GM12878 (cell line): ENCODE measurements around the gene CDH4. TPM values are rescaled to one million over a fixed set of nuclear protein-coding genes. Genes with fewer than 3 reads are reported as not detected.

Experiments
- ATAC-seq: fragments of 200-7000 bp; cut with Tn5 transposase; 3 replicates; pipeline ENCODE4 v1.9.1; 2020; ENCODE audit warnings: mild to moderate bottlenecking, moderate library complexity
- BruUV-seq: library from RNA; stranded (reverse); fragments of 400-500 nt; replicated peaks from 2 replicates; lab custom pipeline; 2021; lab: Mats Ljungman, UMichigan
- CTCF ChIA-PET: fragments of 300-600 bp; sonication (Branson Sonifier 250); formaldehyde crosslinking; extraction: SDS; loops from one replicate; lab custom pipeline; 2021; ENCODE audit warnings: inconsistent platforms; lab: Yijun Ruan, JAX
- POLR2A ChIA-PET: fragments of 350-600 bp; formaldehyde crosslinking; extraction: SDS; loops from one replicate; lab custom pipeline; 2021; ENCODE audit warnings: inconsistent platforms; lab: Charles Lee
- RAD21 ChIA-PET: fragments of 300-600 bp; sonication (Branson Sonifier 250); formaldehyde crosslinking; loops from one replicate; lab custom pipeline; 2023; ENCODE audit warnings: antibody characterized with exemption; ENCODE audit not compliant: unreplicated experiment; lab: Charles Lee
- SMC1A ChIA-PET: fragments of 300-600 bp; sonication (Branson Sonifier 250); formaldehyde crosslinking; loops from one replicate; lab custom pipeline; 2023; ENCODE audit not compliant: unreplicated experiment, uncharacterized antibody; lab: Charles Lee
- DNase-seq: peaks from one replicate; pipeline ENCODE4 v3.0.0-alpha.2; 2011; ENCODE audit warnings: low read depth, low spot score
- FAIRE-seq: peaks from 3 replicates; lab custom pipeline; 2011; peaks lifted over from hg19 to GRCh38; lab: Jason Lieb, UNC
- H2AFZ ChIP-seq: 2 replicates; pipeline ENCODE4 v1.6.0; 2011; ENCODE audit warnings: low read depth, low read length, control low read depth; ENCODE audit not compliant: control insufficient read depth
- H3K27ac ChIP-seq: 2 replicates; pipeline ENCODE4 v1.5.1; 2011; ENCODE audit warnings: control low read depth; ENCODE audit not compliant: control insufficient read depth, insufficient read depth
- H3K27me3 ChIP-seq, 2 experiments: replicated peaks in 1 of 2; 2 replicates each; pipeline versions ENCODE4 v1.6.0 to v1.6.1; 2011; ENCODE audit warnings: low read length in 1 of 2; ENCODE audit not compliant: control insufficient read depth in 2 of 2, insufficient read depth in 2 of 2
- H3K36me3 ChIP-seq, 2 experiments: 2 replicates each; pipeline ENCODE4 v1.5.1; 2011; ENCODE audit warnings: low read length in 1 of 2; ENCODE audit not compliant: control insufficient read depth in 2 of 2, insufficient read depth in 2 of 2
- H3K4me1 ChIP-seq: 2 replicates; pipeline ENCODE4 v1.6.1; 2011; ENCODE audit warnings: mild to moderate bottlenecking, low read length, moderate library complexity, mixed read lengths; ENCODE audit not compliant: control insufficient read depth, insufficient read depth
- H3K4me2 ChIP-seq: 2 replicates; pipeline ENCODE4 v1.6.0; 2011; ENCODE audit warnings: control low read depth; ENCODE audit not compliant: control insufficient read depth, insufficient read depth
- H3K4me3 ChIP-seq: fragments of 200-600 bp; sonication (generic); 2 replicates; pipeline ENCODE4 v1.5.1; 2016
- H3K79me2 ChIP-seq: 2 replicates; pipeline ENCODE4 v1.6.0; 2011; ENCODE audit warnings: low read length; ENCODE audit not compliant: control insufficient read depth, insufficient read depth
- H3K9ac ChIP-seq: 2 replicates; pipeline ENCODE4 v1.8.0; 2011; ENCODE audit warnings: low read length, control low read depth, mixed read lengths; ENCODE audit not compliant: control insufficient read depth, insufficient read depth
- H3K9me3 ChIP-seq: replicated peaks from 3 replicates; pipeline ENCODE4 v1.5.1; 2011; ENCODE audit warnings: mild to moderate bottlenecking, low read length; ENCODE audit not compliant: control insufficient read depth, insufficient read depth
- H4K20me1 ChIP-seq: 2 replicates; pipeline ENCODE4 v1.6.0; 2011; ENCODE audit not compliant: control insufficient read depth, insufficient read depth
- FOXM1 ChIP-seq: IDR thresholded peaks from 2 replicates; pipeline ENCODE4 v1.6.1; 2012; ENCODE audit warnings: low read depth, mild to moderate bottlenecking, inconsistent platforms, low read length, moderate library complexity
- GATAD2B ChIP-seq: fragments of 450-650 bp; conservative IDR thresholded peaks from 2 replicates; pipeline ENCODE4 v1.6.1; 2017; ENCODE audit warnings: low read depth, mild to moderate bottlenecking, moderate library complexity
- MXI1 ChIP-seq: fragments of 150-350 bp; IDR thresholded peaks from 2 replicates; pipeline ENCODE4 v1.6.1; 2011; ENCODE audit warnings: low read depth, mild to moderate bottlenecking, inconsistent platforms, low read length, improper control_type of control experiment
- SPI1 ChIP-seq: IDR thresholded peaks from 2 replicates; pipeline ENCODE4 v1.6.1; 2011; ENCODE audit warnings: low read depth, mild to moderate bottlenecking, low read length, moderate library complexity, borderline replicate concordance; ENCODE audit not compliant: insufficient read depth
- TAF1 ChIP-seq: IDR thresholded peaks from 2 replicates; pipeline ENCODE4 v1.6.1; 2011; ENCODE audit warnings: mild to moderate bottlenecking, low read depth, low read length, borderline replicate concordance
- ZNF217 ChIP-seq: fragments of 450-650 bp; IDR thresholded peaks from 2 replicates; pipeline ENCODE4 v1.6.1; 2017; ENCODE audit warnings: antibody characterized with exemption, mild to moderate bottlenecking
- ZSCAN29 ChIP-seq: fragments of 450-650 bp; IDR thresholded peaks from 2 replicates; pipeline ENCODE4 v1.6.1; 2017; ENCODE audit warnings: mild to moderate bottlenecking, moderate library complexity
- WGBS: methylation state at CpG from one replicate; pipeline ENCODE4 v1.1.6; 2016; ENCODE audit warnings: low lambda C conversion rate; ENCODE audit not compliant: insufficient replicate concordance, insufficient coverage; ENCODE audit errors: missing lambda C conversion rate; 5-methylcytosine and 5-hydroxymethylcytosine counted together
- in situ Hi-C: fragments of 300-500 bp; cut with MboI; formaldehyde crosslinking; loops from 9 replicates; pipeline ENCODE4 v1.14.3; 2018; ENCODE audit warnings: mixed read lengths
- intact Hi-C: fragments of 100-400 bp; cut with micrococcal nuclease; formaldehyde crosslinking; loops from one replicate; pipeline ENCODE4 v1.14.2; 2022; ENCODE audit not compliant: unreplicated experiment
- polyA plus RNA-seq, 11 experiments: library from polyadenylated mRNA; depleted of rRNA in 4 of 11; unstranded in 6 of 11; stranded (reverse) in 5 of 11; fragments of >200 nt; fragmentation: Nextera tagmentation in 4 of 11; fragmentation: Illumina TruSeq in 1 of 11; extraction: Ambion mirVana in 4 of 11; extraction: Trizol in 1 of 11; gene quantifications; 1 replicate in 1 of 11; 2 replicates in 10 of 11; pipeline versions ENCODE4 v1.2.1 to v1.2.3, GENCODE V29; 2011 to 2016; ENCODE audit warnings: inconsistent platforms in 2 of 11, missing spikeins in 2 of 11, low read depth in 1 of 11
- total RNA-seq, 4 experiments: library from RNA; depleted of rRNA in 3 of 4; stranded (reverse); fragments of >200 nt in 3 of 4; fragmentation: Illumina TruSeq in 1 of 4; extraction: Trizol in 1 of 4; gene quantifications; 2 replicates each; pipeline versions ENCODE4 v1.2.1 to v1.2.3, GENCODE V29; 2013 to 2021
- TF ChIP-seq, protein P1 (sequence below): fragments of 450-650 bp; IDR thresholded peaks from 2 replicates; pipeline ENCODE4 v1.6.1; 2018; ENCODE audit warnings: borderline replicate concordance, mild to moderate bottlenecking; ENCODE audit not compliant: partially characterized antibody

The CDH4 gene
- total and polyA plus RNA-seq, 10 of the 15 experiments (the other 5 are each of a cell fraction or from before 2014, with no cell fraction given): not detected

DNA sequence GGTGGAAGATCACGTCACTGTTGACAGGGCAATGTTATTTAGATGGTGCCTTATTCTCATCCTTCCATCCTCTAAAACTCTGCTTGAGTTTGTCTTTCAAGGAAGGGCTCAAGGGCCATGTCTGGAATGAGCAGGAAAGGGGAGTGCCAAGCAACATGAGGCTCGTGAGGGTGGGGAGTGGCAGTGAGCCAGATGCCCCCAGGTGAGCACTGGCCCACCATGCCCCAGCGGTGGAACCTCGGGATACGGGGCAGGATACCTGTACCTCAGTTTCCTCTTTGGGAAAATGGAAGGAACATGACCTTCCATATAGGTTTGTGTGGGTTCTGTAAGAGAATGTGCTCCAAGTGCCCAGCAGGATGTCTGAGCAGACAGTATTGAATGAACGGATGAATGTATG, 476.3 kb downstream of the CDH4 start:
- POLR2A ChIA-PET: no interaction called here
- SMC1A ChIA-PET: no interaction called here
- no peak for FAIRE-seq
- no peak for ATAC-seq
- Histone ChIP-seq H3K9ac (no peak overlapping the region), H3K36me3 (no peaks in the 10 kb centered on the region), H3K4me3 (no peak overlapping the region), H3K9me3 (no peaks in the 10 kb centered on the region; the same call in 2 of the 3 replicates), H3K79me2 (no peaks in the 10 kb centered on the region), H3K4me1 (no peaks in the 10 kb centered on the region), H2AFZ (no peak overlapping the region), H3K27me3 (no peaks in the 10 kb centered on the region), H3K27ac (no peak overlapping the region), H3K4me2 (no peak overlapping the region), H4K20me1 (no peaks in the 10 kb centered on the region)
- in situ Hi-C loops (no loop called here), intact Hi-C loops (no loop called here)
- WGBS: 13% methylated on average over 6 of the region's 6 CpGs
- CTCF ChIA-PET: no interaction called here
- BruUV-seq: no TSS peak
- no peak for TF ChIP-seq ZSCAN29
- no peak for TF ChIP-seq SPI1
- no peak for TF ChIP-seq TAF1
- TF ChIP-seq MXI1: no peak
- no peak for TF ChIP-seq ZNF217
- TF ChIP-seq, protein P1, sequence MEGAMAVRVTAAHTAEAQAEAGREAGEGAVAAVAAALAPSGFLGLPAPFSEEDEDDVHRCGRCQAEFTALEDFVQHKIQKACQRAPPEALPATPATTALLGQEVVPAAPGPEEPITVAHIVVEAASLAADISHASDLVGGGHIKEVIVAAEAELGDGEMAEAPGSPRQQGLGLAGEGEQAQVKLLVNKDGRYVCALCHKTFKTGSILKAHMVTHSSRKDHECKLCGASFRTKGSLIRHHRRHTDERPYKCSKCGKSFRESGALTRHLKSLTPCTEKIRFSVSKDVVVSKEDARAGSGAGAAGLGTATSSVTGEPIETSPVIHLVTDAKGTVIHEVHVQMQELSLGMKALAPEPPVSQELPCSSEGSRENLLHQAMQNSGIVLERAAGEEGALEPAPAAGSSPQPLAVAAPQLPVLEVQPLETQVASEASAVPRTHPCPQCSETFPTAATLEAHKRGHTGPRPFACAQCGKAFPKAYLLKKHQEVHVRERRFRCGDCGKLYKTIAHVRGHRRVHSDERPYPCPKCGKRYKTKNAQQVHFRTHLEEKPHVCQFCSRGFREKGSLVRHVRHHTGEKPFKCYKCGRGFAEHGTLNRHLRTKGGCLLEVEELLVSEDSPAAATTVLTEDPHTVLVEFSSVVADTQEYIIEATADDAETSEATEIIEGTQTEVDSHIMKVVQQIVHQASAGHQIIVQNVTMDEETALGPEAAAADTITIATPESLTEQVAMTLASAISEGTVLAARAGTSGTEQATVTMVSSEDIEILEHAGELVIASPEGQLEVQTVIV: no peak
- no peak for TF ChIP-seq GATAD2B
- TF ChIP-seq FOXM1: no peak
- RAD21 ChIA-PET: no interaction called here
- DNase-seq: no peak
